HG03460 (cell line): Measurements from ENCODE around the gene NFE2L2.
A peak's percentile ranks its signal among the peaks of the same experiment; 100 is the strongest.
"Not testable (repeated sequence)": the region's sequence is repeated elsewhere in the genome, so short reads cannot be mapped to it uniquely, and the experiment has no call there.

Source experiments
- ATAC-seq: cut with Tn5 transposase; IDR thresholded peaks from one replicate; pipeline ENCODE4 v1.9.1; 2021; ENCODE audit not compliant: unreplicated experiment

The NFE2L2 gene

DNA sequence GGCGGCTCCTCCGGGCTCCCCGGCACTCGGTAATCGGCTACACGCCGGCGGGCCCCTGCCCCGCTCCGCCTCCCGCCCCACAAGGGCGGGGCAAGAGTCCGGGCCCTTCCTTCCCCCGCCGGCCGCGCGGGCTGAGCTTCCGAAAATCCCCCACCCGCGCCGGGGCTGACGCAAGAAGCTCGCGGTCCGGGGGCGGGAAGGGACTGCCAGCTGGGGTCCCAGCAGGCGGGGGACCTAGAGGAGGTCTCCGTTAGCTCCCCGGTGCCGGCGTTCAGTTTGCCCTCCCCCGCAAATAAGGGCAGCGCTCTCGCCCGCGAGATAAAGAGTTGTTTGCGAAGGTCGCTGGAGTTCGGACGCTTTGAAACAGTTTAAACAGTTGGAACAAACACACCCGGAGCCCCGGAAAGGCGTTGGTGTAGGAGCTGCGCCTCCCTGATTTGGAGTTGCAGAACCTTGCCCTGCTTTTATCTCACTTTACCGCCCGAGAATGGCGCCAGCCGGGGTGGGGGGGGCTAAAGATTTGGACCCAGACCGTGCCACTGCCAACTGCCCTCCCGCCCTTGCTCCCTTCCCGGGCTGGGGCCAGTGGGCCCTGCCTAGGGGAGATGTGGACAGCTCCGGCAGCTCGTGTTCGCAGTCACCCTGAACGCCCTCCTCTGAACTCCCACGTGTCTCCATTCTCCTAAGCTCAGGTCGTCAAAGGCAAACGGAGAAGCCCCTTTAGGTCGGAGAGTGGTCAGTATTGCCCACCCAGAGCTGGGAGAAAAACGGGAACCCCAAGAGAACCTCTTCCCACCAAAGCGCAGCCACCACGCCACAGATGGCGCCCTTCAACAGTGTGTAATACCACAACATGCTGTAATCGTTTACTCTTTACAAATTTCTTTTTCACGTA, at the start of gene NFE2L2:
NFE2L2 (minus strand) TSS at position 35 of the 895 bp plus-strand sequence. CDS start 151 bp downstream, outside the sequence.
- ATAC-seq: peak; percentile 57

- no peak for ATAC-seq
Observed at GRCh38 chr2:177314194-177314593, 49.7 kb upstream of the NFE2L2 start.

- ATAC-seq: no peak
Observed at GRCh38 chr2:177313162-177313781, 48.7 kb upstream of the NFE2L2 start.

- ATAC-seq: no peak
Observed at GRCh38 chr2:177312562-177312961, 48.0 kb upstream of the NFE2L2 start.

- ATAC-seq: not testable (repeated sequence)
Observed at GRCh38 chr2:177309672-177310309, 45.3 kb upstream of the NFE2L2 start.

GRCh38 chr2:177306550-177306949, 42.0 kb upstream of the NFE2L2 start:
- no peak for ATAC-seq

- ATAC-seq: no peak
Observed at GRCh38 chr2:177303939-177304338, 39.4 kb upstream of the NFE2L2 start.

GRCh38 chr2:177302552-177302951, 38.0 kb upstream of the NFE2L2 start:
- ATAC-seq: no peak

DNA sequence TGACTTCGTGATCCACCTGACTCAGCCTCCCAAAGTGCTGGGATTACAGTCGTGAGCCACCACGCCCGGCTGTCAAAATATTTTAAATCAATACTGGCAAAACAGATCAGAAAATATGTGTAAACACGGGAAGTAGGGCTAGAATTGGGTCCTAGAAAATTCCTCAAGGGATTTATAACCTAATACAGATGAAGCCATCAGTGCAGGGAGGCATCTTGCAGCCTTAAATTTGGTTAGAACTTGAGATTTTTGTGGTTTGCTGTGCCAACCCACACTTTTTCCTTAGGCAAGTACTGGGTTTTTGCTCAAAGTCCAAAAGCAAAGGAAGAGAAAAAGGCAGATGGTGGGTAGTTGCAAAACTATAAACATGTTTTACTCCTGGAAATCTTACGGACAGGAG, 33.7 kb upstream of the NFE2L2 start:
- no peak for ATAC-seq

DNA sequence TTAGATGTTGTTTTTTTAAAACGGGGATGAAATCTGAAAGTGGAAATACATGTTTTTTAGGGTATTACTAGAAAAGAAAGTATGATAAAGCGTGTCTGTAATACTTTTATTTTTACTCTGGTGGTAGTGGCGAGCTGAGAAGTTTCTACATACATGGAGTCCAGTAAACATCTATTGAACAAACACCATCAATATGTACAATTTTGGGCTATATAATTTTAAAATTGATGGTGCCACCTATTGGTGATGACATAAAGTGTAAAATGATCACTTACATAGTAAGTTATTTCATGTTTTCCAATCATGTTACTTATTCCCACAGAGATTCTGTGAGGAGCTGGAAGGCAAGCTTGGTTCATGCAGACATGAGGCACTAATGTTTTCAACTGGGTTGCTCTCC, 31.5 kb upstream of the NFE2L2 start:
- ATAC-seq: no peak

DNA sequence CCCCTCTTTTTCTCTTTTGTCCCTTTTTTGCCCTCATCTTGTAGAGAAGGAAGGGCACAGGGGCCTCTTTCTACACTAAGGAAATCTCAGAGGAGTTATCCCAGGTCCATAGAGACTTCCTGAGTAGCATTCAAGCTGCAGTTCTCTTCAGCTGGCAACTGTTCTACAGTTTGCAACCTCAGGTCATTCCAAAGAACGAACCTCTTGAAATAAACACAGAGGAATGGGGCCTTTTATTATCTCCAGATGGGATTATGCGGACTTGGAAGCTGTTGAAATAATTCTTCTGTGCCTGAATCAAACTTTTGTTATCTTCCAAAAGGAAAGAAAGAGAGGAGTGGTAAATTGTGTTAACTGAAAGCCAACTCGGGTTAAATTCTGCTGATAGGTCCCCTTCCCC, 31.0 kb upstream of the NFE2L2 start:
- no peak for ATAC-seq

- ATAC-seq: no peak
Observed at GRCh38 chr2:177291701-177292100, 27.2 kb upstream of the NFE2L2 start.

- peak; percentile 77 for ATAC-seq
Observed at GRCh38 chr2:177289824-177290628, 25.5 kb upstream of the NFE2L2 start.

DNA sequence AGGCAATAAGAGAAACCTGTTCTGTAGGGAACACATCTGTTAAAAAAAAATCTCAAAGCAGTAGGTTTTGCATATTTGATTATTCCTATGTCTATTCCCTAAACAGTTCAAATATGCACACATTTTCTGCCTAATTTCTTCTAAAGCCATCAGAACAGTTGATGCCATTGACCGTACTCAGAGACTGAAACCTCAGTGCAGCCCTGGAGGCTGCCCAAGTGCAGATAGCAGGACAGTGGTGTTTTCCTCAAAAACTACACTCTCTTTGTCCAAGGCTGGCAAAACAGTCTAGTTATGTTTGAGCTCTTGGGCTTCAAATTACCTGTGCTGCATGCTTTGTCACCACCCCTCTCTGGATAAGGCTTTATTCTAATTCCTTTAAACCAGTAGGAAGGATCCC, 23.3 kb upstream of the NFE2L2 start:
- no peak for ATAC-seq

DNA sequence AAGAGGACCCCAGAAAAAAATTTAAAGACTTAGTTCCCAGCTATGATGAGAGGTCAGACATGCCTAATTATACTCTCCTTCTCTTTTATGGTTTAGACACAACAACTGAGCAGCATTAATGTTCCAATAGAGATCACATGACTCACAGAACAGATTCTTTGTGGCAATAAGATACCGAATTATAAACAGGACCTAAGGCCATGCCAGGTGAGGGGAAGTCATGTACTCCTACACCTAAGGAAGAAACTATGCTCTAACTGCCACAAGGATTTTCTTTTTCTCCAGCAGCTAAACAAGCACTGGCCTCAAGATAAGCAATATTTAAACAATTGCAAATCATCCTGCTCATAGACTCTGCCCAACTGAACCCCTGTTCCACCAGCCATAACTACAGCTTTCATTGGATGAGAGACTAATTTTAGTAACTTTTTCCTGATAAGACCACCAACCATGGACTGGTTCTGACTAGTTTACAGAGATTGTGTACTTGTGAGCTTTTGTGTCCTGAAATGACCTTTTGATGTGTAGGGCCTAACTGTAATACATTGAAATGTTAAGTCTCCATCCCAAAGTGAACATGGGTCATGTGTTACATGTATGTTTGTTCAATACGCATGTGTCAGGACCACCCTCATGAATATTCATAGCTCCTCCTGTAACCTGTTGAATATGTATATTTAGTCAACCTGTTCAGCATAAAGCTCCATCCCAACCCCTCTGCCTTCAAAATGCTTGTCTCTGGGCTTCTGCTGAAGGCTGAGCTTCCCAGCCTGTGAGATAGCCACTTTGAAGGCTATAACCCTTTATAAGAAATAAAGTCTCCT, 21.6 kb upstream of the NFE2L2 start:
- ATAC-seq: no peak

DNA sequence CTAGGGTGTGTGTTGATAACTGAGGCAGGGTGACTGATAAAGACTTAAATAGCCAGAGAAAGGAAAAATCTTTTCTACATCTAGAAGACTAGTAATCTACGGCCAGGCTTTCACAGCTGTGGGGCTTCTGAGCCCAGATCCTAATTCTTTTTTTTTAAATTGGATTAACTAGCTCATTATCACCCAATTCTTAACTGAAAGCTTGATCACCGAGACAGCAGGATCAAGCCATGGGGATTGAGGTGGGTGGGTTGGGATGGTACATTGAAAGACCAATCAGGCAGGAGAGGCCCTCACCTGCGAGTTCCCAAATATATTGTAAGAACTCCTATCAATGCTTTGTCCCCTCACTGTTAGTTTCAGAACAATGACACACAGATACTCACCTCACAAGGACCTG, 20.0 kb upstream of the NFE2L2 start:
- no peak for ATAC-seq

DNA sequence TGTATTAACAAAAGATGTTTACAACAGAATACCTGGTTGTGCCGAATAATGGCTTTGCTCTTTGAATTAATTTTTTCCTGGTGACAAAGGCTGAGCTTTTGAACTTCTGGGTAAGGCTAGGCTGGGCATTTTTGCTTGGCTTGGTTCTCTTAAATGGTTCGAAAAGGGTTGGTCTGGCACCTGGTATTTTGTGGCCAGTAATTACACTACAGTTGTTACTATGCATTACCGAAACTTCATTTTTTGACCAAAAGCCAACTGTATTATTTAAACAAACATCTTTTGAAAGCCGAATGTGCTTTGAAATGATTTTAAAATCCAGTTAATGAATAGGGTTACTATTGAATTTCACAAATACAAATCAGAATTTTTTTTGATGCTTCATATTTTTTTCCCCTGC, 19.4 kb upstream of the NFE2L2 start:
- no peak for ATAC-seq

DNA sequence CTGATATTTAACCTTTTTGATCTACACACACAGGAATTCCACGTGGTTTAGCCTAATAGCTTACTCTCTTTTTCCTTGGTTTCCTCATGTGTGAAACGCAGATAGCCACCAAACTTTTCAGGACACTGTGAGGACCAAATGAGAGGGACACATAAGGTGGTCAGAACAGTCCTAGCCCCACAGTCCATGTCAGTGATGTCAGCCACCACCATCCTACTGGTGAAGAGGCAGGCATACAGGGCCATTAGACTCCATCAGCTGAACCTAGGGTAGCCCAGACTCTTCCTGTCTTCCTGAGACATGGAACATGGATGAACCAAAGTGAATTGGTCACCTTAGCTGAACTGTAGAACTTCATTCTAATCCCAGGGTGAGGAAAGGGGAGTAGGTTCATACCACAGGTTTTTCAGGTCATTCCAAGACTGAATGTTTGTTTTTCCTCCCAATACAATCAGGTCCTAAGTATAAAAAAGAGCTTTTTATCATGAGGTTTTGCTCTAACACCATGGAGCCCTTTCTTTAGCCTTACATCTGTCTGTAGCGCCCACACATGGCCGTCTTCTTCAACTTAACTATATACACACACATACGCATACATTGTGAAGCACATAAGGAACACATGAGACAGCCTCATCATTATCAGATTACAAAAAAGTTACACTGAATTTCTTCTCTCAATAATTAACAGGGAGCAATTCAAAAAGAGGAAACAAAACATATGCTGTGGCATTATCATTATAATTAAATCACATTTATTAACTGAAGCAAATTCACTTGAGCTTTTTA, 18.5 kb upstream of the NFE2L2 start:
- no peak for ATAC-seq

DNA sequence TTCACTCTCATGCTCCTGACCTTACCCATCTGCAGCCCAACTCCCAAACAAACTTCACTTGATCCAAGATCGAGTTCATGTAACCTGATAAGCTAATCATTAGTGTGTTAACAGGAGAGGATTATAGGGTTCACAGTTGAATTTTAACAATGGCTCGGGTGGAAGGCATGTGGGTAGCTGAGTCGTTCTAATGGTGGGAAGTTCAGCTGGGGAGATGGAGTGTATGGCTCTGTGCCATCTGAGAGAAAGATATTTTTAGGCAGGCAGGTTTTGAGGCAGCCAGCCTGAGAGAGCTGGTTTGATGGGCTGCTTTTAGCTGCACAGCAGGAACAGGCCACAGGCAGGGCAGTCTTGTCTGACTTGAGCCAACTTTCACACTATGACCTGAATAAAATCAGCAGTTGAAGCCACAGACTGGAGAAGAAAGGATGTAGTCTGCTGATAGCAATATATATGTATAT, 17.7 kb upstream of the NFE2L2 start:
- ATAC-seq: peak; percentile 23
